Measurements from ENCODE around the gene ARRDC2.

The ARRDC2 gene

DNA sequence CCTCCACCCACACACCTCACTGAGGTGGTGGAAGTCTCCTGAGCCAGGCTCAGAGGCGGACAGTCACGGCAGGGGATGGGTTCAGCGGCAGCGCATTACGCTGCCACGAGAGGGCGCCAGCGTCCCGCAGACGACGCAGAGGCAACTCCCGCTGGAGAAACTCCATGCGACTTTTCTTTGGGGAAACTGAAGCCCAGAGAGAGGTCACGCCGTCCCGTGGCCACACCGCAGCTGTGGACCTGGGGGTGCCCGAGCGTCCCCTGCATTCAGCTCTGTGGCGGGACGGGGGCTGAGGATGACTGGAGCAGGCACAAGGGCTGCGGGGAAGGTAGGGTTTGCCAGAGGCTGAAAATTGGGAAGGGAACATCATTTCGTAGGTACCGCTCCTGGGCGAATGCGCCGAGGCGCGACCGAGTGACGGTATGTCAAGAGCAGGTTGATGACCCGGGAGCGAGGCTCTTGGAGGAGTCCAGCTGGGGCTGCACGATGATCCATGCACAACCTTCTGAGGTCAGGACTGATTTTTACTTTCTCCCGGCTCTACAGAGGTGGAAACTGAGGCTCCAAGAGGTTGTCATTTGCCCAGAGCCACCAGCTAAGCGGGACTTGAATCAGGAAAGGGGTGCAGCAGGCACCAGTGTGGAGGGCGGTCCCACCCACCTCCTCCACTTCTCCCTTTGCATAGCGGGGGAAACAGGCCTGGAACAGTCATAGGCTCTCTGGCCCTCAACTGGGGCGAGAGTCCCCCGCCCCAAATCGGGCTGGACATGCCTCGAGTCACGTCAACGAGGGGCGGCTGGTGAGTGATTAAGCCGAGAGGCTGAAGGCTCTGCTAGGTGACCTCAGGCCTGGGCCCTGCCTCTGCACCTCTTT lies 690 bp upstream of the ARRDC2 start:
- TF ChIP-seq CTCF (IDR thresholded peaks at IDR 0.05; ENCODE audit: low read length, missing control alignments): peak; percentile 92
- peak; percentile 80 for DNase-seq (ENCODE audit: low read depth)

GRCh38 chr19:18008814-18009213 lies 844 bp downstream of the ARRDC2 start:
- H3K4me3 ChIP-seq (replicated peaks; ENCODE audit: low read depth, low read length): peak overlapping the region; percentile 55
- no peak for TF ChIP-seq CTCF (IDR thresholded peaks at IDR 0.05; ENCODE audit: low read length, missing control alignments)
- DNase-seq (ENCODE audit: low read depth): no peak

More for the DNA sequence above, 690 bp upstream of the ARRDC2 start:
- peak overlapping the region; percentile 55 for H3K4me3 ChIP-seq (replicated peaks; ENCODE audit: low read depth, low read length)

- no peak for DNase-seq (ENCODE audit: low read depth)
- no peak for TF ChIP-seq CTCF (IDR thresholded peaks at IDR 0.05; ENCODE audit: low read length, missing control alignments)
- peak overlapping the region; percentile 55 for H3K4me3 ChIP-seq (replicated peaks; ENCODE audit: low read depth, low read length)
These were observed 1.6 kb downstream of the ARRDC2 start for GRCh38 chr19:18009412-18010066.

- no peak overlapping the region for H3K4me3 ChIP-seq (replicated peaks; ENCODE audit: low read depth, low read length)
- DNase-seq (ENCODE audit: low read depth): no peak
- no peak for TF ChIP-seq CTCF (IDR thresholded peaks at IDR 0.05; ENCODE audit: low read length, missing control alignments)
These were observed 2.2 kb downstream of the ARRDC2 start for GRCh38 chr19:18010149-18010548.

GRCh38 chr19:18013210-18014111 lies 5.5 kb downstream of the ARRDC2 start:
- no peak for DNase-seq (ENCODE audit: low read depth)
- H3K4me3 ChIP-seq (replicated peaks; ENCODE audit: low read depth, low read length): no peak overlapping the region
- TF ChIP-seq CTCF (IDR thresholded peaks at IDR 0.05; ENCODE audit: low read length, missing control alignments): no peak

- no peak for DNase-seq (ENCODE audit: low read depth)
- H3K4me3 ChIP-seq (replicated peaks; ENCODE audit: low read depth, low read length): no peak overlapping the region
- TF ChIP-seq CTCF (IDR thresholded peaks at IDR 0.05; ENCODE audit: low read length, missing control alignments): no peak
These were observed 6.2 kb downstream of the ARRDC2 start for GRCh38 chr19:18014197-18014596.
